Lung (tissue), 12 donors: ENCODE measurements around the gene PAIP1. TPM values are rescaled to one million over a fixed set of nuclear protein-coding genes. Genes with fewer than 3 reads are reported as not detected.

Experiments
- ATAC-seq: fragments of 200-7000 bp; cut with Tn5 transposase; one replicate; pipeline ENCODE4 v1.9.1; 2020; ENCODE audit warnings: moderate number of reproducible peaks; ENCODE audit not compliant: insufficient read depth, low FRiP score
- DNase-seq, 3 donors: peaks; one replicate each; pipeline ENCODE4 v3.0.0-alpha.2; 2013 to 2017
- H3K27ac ChIP-seq, 2 donors: one replicate each; pipeline ENCODE4 v1.5.1; 2013; ENCODE audit warnings: mild to moderate bottlenecking in 2 of 2, moderate library complexity in 2 of 2, control low read depth in 1 of 2, inconsistent platforms in 1 of 2, low read depth in 1 of 2, low read length in 1 of 2
- H3K27me3 ChIP-seq, 3 donors: one replicate each; pipeline ENCODE4 v1.5.1; 2013; ENCODE audit warnings: low read length in 2 of 3; ENCODE audit not compliant: control insufficient read depth in 3 of 3, insufficient read depth in 3 of 3
- H3K36me3 ChIP-seq, 4 donors: one replicate each; pipeline ENCODE4 v1.5.1; 2013; ENCODE audit warnings: low read length in 4 of 4, mild to moderate bottlenecking in 1 of 4, moderate library complexity in 1 of 4; ENCODE audit not compliant: control insufficient read depth in 4 of 4, insufficient read depth in 4 of 4
- H3K4me1 ChIP-seq, 5 donors: one replicate each; pipeline ENCODE4 v1.5.1; 2013; ENCODE audit warnings: low read length in 5 of 5, mild to moderate bottlenecking in 2 of 5, moderate library complexity in 1 of 5; ENCODE audit not compliant: control insufficient read depth in 5 of 5, insufficient read depth in 5 of 5
- H3K4me3 ChIP-seq: one replicate; pipeline ENCODE4 v1.5.1; 2013; ENCODE audit warnings: mild to moderate bottlenecking, control low read depth, moderate library complexity
- H3K9ac ChIP-seq, 2 donors: one replicate each; pipeline ENCODE4 v1.5.1; 2013; ENCODE audit warnings: low read length in 2 of 2, control low read depth in 1 of 2; ENCODE audit not compliant: insufficient read depth in 1 of 2
- H3K9me3 ChIP-seq, 4 donors: one replicate each; pipeline ENCODE4 v1.5.1; 2013; ENCODE audit warnings: low read length in 3 of 4, mild to moderate bottlenecking in 1 of 4, moderate library complexity in 1 of 4; ENCODE audit not compliant: control insufficient read depth in 4 of 4, insufficient read depth in 3 of 4
- WGBS, 2 donors: extraction: QIAGEN DNeasy Blood & Tissue Kit; methylation state at CpG; one replicate each; pipeline ENCODE4 v1.1.7; 2013; 5-methylcytosine and 5-hydroxymethylcytosine counted together
- polyA plus RNA-seq, 2 donors: library from polyadenylated mRNA; stranded (reverse); fragments of 200-250 nt; gene quantifications; one replicate each; pipeline ENCODE4 v1.2.1, GENCODE V29; 2013
- total RNA-seq, 2 donors: library from RNA; depleted of rRNA in 1 of 2; stranded (reverse); fragments of >200 nt in 1 of 2; gene quantifications; one replicate each; pipeline ENCODE4 v1.2.1, GENCODE V29; 2014 to 2021
- TF ChIP-seq, protein P1 (sequence below): IDR thresholded peaks from 2 replicates; pipeline ENCODE4 v1.5.1; 2012; ENCODE audit warnings: mild to moderate bottlenecking; ENCODE audit errors: control extremely low read depth, extremely low read depth
- donor health status: control.
- donor health status: control.
- donor health status: Bipolar disorder and iron deficiency.
- donor health status: healthy.
- donor health status: DM: yes; HTN: yes; CAD: no.

The PAIP1 gene
- total and polyA plus RNA-seq, 4 donors, result 46.1 to 91.1 (median 55.0) TPM

DNA sequence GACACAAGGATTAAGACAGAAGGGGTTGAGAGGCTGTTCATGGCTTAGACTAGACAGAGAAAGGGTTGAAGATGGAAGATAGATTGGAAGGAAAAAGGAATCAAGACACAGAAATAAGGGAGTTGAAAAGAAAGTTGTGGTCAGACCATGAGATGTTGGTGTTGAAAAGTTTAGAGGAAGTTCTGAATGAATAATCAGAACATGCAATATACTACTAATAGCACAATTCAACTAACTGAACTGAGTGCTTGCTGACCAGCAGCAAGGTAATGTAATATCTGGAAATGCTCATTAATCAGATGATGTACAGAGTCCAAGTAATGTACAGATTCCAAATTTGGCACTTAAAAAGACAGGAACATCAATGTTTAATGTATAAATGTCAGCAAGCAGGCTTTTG is 35.5 kb upstream of the PAIP1 start:
- H3K9me3 ChIP-seq, result no peaks in the 10 kb centered on the region
- no peaks in the 10 kb centered on the region for H3K27me3 ChIP-seq
- H3K4me3 ChIP-seq, result no peak overlapping the region
- ATAC-seq (no peak), DNase-seq (no peak)
- TF ChIP-seq, protein P1, sequence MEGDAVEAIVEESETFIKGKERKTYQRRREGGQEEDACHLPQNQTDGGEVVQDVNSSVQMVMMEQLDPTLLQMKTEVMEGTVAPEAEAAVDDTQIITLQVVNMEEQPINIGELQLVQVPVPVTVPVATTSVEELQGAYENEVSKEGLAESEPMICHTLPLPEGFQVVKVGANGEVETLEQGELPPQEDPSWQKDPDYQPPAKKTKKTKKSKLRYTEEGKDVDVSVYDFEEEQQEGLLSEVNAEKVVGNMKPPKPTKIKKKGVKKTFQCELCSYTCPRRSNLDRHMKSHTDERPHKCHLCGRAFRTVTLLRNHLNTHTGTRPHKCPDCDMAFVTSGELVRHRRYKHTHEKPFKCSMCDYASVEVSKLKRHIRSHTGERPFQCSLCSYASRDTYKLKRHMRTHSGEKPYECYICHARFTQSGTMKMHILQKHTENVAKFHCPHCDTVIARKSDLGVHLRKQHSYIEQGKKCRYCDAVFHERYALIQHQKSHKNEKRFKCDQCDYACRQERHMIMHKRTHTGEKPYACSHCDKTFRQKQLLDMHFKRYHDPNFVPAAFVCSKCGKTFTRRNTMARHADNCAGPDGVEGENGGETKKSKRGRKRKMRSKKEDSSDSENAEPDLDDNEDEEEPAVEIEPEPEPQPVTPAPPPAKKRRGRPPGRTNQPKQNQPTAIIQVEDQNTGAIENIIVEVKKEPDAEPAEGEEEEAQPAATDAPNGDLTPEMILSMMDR, result no peak
- H3K4me1 ChIP-seq, result peaks cover 0 to 5% (median 0%) of the 10 kb centered on the region in 5 donors
- H3K9ac ChIP-seq, result no peak overlapping the region
- peaks cover 0 to 1% (median 0%) of the 10 kb centered on the region in 4 donors for H3K36me3 ChIP-seq
- no peak overlapping the region for H3K27ac ChIP-seq

DNA sequence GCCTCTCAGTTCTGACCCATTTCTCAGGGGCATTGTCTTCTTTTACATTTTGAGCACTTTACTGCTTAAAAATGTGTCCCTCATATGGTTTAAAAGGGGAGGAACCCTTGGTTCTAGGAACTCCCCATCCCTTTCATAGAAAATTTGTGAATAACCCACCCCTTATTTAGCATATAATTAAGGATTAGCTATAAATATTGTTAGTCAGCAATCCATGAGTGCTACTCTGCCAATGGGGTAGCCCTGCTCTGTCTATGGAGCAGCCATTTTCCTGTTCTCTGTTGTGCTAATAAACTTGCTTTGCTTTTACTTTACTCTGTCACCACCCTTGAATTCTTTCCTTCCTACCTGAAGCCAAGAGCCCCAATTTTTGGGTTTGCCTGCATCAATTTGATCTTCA is 33.8 kb upstream of the PAIP1 start:
- no peak for ATAC-seq

DNA sequence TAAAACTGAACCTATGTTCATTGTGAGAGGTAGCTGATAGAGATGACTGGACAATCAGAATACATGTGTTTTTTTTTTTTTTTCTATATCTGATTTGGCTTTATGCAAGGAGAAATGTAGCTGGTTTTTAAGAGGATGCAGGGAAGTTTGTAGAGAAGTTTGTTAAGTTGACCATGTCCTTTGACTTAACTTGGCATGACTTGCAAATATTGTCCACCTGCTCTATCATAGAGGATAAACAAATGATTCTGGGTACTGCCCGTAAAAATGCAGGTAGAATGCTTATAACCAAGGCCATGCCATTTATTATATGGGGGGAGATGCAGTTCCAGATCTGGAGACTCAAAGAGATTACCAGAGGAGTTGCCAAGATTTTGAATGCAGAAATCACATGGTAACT is 32.4 kb upstream of the PAIP1 start:
- Histone ChIP-seq H3K27me3 (no peaks in the 10 kb centered on the region), H3K4me1 (peaks cover 0 to 5% (median 0%) of the 10 kb centered on the region in 5 donors), H3K27ac (no peak overlapping the region), H3K9me3 (no peaks in the 10 kb centered on the region), H3K36me3 (peaks cover 0 to 1% (median 0%) of the 10 kb centered on the region in 4 donors), H3K4me3 (no peak overlapping the region), H3K9ac (no peak overlapping the region)
- TF ChIP-seq, protein P1, result no peak
- no peak for ATAC-seq
- no peak for DNase-seq
- WGBS, 2 donors, result 95 to 97% methylated on average over 1 of the region's 1 CpG

More for the DNA sequence above, 33.8 kb upstream of the PAIP1 start:
- H3K9ac ChIP-seq, result no peak overlapping the region
- H3K4me3 ChIP-seq, result no peak overlapping the region
- peaks cover 0 to 1% (median 0%) of the 10 kb centered on the region in 4 donors for H3K36me3 ChIP-seq
- TF ChIP-seq, protein P1, result no peak
- no peak overlapping the region for H3K27ac ChIP-seq
- no peaks in the 10 kb centered on the region for H3K27me3 ChIP-seq
- H3K4me1 ChIP-seq, result peaks cover 0 to 5% (median 0%) of the 10 kb centered on the region in 5 donors
- DNase-seq, result no peak
- H3K9me3 ChIP-seq, result no peaks in the 10 kb centered on the region

DNA sequence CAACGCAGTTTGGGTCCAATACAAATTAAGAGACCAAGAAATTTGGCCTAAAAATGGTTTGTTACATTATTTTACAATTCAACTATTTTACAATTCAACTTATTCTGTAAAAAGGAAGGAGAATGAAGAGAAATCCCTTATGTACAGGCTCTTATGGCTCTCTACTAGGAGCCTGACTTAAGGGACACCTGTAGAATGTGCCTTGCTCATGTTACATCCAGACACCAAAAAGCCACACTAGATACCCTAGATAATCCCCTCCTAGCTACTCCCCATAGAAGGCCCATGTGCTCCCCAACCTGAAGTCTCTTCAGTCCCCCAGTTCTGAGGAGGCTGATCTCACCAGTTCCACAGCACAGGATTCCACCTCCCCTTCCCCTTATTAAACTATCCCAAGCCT is 32.0 kb upstream of the PAIP1 start:
- Histone ChIP-seq H3K27me3 (no peaks in the 10 kb centered on the region), H3K4me1 (peaks cover 0 to 5% (median 0%) of the 10 kb centered on the region in 5 donors), H3K9me3 (no peaks in the 10 kb centered on the region), H3K4me3 (no peak overlapping the region), H3K9ac (no peak overlapping the region), H3K27ac (no peak overlapping the region), H3K36me3 (peaks cover 0 to 1% (median 0%) of the 10 kb centered on the region in 4 donors)
- ATAC-seq (no peak), DNase-seq (no peak)
- 43 to 51% methylated on average over 1 of the region's 1 CpG for WGBS, 2 donors
- TF ChIP-seq, protein P1, result no peak
